Measurements from ENCODE around the gene C1QL4.
A peak's percentile ranks its signal among the peaks of the same experiment; 100 is the strongest.
"Not testable (repeated sequence)": the region's sequence is repeated elsewhere in the genome, so short reads cannot be mapped to it uniquely, and the experiment has no call there.

The C1QL4 gene

DNA sequence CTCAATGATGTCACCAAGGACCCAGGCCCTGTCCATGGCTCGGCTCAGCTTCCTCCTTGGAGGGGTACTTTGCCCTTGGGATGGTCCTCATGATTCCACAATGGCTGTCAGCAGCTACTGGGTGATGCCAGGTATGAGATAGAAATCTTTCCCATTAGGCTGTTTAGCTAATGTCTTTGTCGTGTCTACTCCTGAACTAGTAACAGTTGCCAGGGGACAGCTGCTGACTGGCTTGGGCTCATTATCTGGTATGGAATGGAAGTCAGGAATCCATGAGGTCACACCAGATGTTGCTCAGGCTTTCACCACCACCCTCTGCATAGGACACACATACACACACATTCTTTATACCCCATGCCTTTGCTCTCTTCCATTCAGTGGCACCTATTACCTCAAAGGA lies 32.8 kb downstream of the C1QL4 start:
- DNase-seq (ENCODE audit: low read depth in 2 of 2) = no peak

DNA sequence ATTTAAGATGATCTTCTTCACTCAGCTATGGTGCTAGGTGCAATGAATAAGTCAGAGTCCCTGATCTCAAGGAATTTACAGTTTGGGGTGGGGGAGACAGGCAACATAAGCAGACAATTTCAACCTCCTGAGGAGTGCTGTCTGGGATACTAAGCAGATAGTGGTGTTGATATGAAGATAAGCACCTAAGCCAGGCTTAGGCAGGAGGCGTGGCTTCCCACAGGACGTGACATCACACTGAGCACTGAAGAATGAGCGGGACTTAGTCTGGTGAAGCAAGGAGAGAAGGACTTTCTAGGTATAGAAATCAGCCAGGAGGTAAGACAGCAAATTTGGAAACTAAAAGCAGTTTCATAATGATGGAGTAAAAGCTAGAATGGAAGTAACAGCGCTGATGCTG lies 35.2 kb downstream of the C1QL4 start:
- no peak for DNase-seq (ENCODE audit: low read depth in 2 of 2)

DNA sequence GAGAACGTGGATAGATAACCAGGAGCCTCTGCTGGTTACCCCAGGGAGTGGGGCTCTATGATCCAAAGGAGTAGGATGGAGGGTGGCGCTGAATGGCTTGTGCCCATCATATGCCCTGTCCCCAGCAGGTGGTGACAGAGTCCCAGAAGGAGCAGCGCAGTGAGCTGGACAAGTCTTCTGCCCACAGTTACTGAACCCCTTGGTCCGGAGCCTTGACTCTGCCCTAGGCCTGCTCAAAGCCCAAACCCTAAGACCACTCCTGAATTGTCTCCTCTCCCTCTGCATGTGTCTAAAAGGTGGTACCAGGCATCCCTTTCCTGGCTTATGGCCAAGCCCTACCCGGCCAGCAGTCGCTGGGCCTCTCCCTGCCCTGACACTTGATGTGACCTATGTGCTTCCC lies 38.8 kb downstream of the C1QL4 start:
- DNase-seq (ENCODE audit: low read depth in 2 of 2) = no peak

DNA sequence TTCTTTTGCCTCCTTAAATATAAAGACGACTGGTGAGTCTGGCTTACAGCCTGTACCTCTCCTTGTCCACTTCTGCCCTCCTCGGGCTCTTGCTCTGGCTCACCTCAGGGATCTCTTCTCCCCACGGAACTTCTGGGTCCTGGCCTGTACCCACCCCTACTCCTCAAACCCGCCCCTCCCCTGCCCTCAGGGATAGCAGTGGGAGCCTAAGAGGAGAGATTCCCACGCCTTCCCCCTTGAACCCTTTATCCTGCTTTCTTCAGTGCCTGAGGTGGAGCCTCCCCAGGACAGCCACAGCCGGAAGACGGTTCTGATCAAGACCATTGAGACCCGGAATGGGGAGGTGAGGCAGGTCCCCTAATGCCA lies 39.3 kb downstream of the C1QL4 start:
- DNase-seq (ENCODE audit: low read depth in 2 of 2) = no peak

DNA sequence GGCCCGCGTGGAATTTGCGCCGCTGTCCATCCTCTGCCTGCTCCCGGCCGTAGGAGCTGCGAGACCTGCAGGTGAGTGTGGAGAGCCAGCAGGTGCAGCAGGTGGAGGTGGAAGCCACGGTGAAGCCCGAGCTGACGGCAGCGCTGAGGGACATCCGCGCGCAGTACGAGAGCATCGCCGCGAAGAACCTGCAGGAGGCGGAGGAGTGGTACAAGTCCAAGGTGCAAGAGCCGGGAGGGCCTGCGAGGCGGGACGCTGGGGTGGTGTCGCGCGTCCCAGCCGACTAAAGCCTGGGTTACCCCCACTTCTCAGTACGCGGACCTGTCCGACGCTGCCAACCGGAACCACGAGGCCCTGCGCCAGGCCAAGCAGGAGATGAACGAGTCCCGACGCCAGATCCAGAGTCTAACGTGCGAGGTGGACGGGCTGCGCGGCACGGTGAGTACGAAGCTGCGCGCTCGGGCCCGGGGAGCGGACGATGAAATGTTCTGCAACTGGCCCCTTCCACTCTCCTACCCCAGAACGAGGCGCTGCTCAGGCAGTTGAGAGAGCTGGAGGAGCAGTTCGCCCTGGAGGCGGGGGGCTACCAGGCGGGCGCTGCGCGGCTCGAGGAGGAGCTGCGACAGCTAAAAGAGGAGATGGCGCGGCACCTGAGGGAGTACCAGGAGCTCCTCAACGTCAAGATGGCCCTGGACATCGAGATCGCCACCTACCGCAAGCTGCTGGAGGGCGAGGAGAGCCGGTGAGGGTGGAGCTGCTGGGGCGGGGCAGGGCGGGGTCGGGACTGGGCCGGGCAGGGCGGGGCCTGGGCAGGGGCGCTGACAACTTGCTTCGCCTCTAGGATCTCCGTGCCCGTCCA lies 39.9 kb downstream of the C1QL4 start:
- DNase-seq (ENCODE audit: low read depth in 2 of 2) = peak in 1 of 2 donors; percentile 38

DNA sequence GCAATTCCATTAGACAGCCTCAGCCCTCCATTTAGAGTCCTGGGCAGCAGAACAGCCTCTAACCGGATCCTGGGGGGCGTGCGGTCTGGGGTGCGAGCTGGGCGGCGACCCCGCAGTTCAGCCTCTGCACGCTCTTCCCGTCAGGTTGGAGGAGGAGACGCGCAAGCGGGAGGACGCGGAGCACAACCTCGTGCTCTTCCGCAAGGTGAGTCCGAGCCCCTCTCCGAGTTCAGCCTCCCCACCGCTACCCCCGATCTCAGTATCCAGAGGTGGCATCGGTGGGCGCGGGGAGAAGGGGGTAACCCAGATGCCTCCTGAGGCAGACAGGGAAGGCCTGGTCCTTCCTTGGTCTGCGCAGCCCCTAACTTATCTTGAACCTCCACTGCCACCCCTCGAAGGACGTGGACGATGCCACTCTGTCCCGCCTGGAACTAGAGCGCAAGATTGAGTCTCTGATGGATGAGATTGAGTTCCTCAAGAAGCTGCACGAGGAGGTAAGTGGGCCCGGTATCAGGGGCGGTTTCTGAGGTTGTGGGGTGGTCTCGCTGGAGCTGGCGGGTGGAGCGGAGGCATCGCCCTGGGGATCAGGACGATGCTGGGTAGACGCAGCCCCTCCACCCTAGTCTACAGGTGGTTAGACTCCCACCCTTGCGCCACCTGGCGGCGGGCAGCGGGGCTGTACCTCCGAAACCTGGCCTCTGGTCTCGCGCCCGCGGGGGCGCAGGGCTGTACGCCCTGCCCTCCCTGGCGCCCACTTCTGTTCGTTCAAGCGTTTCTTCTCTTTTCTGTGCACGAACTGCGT lies 40.8 kb downstream of the C1QL4 start:
- DNase-seq (ENCODE audit: low read depth in 2 of 2) = peak; percentile 39 to 57

DNA sequence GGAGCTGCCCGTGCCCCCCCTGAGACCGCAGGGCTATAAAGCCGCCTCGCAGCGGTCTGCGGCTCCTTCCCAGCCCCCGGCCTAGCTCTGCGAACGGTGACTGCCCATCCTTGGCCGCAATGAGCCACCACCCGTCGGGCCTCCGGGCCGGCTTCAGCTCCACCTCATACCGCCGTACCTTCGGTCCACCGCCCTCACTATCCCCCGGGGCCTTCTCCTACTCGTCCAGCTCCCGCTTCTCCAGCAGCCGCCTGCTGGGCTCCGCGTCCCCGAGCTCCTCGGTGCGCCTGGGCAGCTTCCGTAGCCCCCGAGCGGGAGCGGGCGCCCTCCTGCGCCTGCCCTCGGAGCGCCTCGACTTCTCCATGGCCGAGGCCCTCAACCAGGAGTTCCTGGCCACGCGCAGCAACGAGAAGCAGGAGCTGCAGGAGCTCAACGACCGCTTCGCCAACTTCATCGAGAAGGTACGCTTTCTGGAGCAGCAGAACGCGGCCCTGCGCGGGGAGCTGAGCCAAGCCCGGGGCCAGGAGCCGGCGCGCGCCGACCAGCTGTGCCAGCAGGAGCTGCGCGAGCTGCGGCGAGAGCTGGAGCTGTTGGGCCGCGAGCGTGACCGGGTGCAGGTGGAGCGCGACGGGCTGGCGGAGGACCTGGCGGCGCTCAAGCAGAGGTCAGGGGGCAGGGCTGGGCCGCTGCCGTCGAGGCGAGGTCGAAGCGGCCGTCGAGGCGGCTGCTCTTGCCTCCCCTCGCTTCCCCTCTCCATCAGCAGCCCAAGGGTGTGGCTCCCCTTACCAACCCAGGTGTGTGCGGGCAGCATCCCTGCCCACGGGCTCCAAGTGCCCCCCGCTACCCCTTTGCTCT lies 41.7 kb downstream of the C1QL4 start, which contains the start of gene PRPH:
Gene PRPH, plus strand, starts transcription at position 66 of the 855 bp plus-strand sequence. Its CDS starts 54 bp downstream, at position 120.
- DNase-seq (ENCODE audit: low read depth in 2 of 2) = no peak

DNA sequence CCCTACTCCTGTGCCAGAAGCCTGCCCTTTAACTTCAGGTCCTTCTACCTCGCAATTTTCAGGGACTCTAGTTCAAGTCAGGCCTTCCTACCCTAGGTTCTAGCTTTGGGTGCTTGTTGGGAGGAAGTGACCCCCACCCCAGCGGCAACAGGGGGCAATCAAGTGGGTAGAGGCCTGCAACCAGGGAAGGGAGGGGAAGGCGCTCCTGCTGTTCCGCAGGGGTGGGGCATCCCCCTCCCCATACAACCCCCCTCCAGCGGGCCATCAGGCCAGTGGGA lies 42.2 kb downstream of the C1QL4 start:
- no peak for DNase-seq (ENCODE audit: low read depth in 2 of 2)

DNA sequence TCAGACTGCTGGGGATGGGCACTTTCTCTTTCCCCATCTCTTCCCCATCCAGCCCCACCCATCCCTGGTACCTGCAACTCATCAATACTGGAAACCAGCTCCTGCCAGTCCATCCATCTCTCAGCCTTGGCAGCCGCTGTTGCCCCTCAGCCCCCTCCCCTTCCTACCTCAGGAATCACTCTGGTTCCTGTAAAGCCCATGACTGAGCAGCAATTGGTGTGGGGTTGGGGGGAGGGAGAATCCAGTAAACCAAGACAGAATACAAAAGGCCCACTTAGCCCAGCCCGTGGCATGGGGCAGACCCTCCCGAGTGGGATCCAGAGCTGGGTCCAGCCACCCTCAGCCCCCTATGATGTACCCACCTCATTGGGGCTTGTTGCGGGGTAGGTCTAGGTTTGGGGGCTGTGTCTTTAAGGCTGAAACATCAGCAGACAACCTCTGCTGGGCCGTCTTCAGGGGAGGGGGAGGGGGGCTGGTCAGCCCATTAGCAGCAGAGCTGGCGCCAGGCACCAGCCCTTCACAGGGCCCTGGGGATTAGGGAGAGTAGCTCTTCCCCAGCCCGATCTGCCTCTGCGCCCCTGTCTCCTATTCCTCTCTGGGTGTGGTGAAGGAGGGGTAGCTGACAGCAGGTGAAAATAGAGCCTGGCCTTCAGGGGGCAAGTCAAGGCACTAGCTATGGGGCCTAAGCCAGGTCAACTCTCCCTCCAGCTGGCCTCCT lies 42.7 kb downstream of the C1QL4 start:
- DNase-seq (ENCODE audit: low read depth in 2 of 2) = no peak

DNA sequence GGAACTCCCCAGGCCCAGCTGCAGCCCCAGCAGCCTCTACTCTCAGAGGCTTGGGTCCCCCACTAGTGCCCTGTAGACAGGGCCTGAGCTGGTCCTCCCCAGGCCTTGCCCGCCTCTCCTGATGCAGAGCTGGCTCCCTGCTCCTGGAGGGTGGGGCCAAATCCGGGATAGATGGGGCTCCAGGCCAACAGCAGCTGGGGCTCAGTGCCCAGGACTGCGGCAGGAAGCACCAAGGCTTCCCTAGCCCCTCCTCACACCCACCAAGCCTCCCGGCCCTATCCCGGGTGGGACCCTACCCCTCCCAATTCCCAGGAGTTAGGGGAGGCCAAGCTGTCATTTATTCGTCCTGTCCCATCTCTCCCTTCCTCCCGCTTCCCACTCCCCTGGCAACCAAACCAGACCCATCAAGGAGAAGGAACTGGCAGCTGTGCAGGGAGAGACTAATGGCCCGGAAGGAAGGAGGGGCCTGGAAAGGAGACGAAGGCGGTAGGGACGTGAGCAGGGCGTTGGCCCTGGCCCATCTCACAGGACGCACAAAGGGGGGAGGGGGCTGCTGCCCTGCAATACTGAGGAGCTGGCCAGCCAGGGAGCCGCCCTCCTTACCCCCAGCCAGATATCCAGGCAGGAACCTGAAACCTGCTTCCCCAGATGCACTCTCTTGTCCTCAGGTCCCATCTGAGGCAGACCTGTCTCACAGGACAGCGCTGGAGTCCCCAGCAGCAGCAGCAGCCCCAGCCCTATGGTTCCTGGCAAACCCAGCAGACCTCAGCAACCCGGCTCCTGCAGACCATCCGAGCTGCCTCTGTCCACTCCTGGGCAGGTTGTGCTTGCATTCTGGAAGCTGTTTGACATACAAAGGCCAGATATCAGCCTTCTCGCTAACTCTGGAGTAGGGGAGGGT lies 43.7 kb downstream of the C1QL4 start:
- DNase-seq (ENCODE audit: low read depth in 2 of 2) = no peak

DNA sequence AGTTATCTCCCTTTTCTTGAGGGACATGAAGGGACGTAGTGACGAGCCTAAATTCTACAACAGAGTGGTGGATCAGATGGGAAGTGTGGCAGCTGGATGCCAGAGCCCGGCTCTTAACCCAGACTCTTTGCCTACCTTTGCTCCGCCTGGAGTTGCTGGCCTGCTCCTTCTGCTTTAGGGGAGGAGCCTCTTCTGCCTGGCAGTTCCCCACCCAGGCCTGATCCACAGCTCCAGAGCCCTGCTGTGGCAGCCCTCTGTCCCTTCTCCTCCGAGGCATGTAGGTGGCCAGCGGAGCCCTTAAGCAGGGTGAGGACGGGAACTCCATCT lies 44.3 kb downstream of the C1QL4 start:
- DNase-seq (ENCODE audit: low read depth in 2 of 2) = no peak

DNA sequence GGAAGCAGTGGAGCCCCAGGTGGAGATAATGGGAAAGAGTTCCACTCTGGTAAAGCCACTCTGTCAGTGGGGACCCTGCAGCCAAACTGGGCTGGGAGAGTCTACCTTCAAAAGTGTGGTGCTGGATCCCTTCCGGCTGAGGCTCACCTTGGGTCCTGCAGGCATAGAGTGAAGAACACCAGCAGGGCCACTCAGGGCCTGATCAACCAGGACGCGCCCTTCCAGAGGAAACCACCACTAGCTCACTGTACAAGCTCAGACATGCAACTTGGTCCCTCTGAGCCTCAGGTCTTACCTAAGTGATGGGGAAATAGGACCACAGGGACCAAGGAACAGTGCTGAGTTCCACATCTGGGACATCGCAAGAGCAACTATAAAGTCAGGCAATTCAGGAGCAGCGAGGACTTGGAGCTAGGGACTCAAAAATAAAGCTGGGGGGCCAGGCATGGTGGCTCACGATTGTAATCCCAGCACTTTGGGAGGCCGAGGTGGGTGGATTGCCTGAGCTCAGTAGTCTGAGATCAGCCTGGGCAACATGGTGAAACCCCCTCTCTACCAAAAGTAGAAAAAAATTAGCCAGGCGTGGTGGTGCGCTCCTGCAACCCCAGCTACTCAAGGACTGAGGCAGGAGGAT lies 47.9 kb downstream of the C1QL4 start:
- no peak for DNase-seq (ENCODE audit: low read depth in 2 of 2)

DNA sequence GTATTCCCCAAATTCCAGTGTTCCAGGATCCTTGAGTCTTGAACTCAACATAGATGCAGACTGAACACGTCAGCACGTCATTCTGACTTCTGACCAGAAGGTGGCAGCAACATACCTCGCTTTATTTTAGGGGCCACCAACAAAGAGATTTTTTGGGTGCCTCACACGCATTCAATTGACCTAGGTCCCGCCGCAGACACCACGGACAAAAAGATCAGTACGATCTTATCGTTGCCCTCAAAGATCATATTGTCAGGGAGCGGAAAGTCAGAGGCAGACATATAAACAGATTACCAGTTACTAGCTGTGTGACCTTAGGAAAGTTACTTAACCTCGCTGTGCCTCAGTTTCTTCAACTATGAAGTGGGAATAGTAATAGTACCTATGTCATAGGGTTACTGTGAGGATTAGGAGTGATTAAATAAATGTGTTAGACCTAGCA lies 48.6 kb downstream of the C1QL4 start:
- DNase-seq (ENCODE audit: low read depth in 2 of 2) = peak; percentile 59 to 61

DNA sequence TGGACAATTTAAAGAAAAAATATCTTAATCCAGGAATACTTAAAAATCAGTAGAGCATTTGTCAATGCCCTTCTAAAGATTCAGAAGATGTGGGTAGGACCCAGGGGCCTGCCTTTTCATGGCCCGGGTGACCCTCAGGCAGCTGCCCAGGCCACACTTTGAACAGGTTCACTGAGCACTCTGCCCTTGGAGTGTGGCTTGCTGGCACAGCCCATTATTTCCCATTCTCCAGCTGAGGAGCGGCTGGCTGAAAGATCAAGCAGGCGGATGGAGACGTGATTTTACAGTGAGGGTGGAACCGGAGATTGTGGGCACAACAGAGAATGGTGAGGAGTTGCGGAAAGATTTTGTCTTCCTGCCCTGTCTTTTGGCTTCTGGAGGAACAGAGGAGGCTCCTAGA lies 49.1 kb downstream of the C1QL4 start:
- no peak for DNase-seq (ENCODE audit: low read depth in 2 of 2)

DNA sequence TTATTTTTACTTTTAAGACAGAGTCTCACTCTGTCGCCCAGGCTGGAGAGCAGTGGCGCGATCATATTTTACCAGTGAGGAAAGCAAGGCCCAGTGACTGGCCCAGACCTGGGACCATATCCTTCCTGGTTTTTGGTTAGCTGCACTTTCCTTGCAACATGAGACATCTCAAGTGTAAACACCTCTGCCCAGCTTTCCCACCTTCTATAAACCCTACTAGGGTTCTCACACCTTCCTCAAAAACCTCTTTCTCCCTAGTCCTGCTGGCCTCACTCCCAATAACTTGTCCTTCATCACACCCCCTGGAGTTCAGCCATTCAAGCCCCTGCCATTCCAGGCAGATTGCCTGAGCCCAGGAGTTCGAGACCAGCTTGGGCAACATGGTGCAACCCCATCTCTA lies 52.3 kb downstream of the C1QL4 start:
- no peak for DNase-seq (ENCODE audit: low read depth in 2 of 2)

DNA sequence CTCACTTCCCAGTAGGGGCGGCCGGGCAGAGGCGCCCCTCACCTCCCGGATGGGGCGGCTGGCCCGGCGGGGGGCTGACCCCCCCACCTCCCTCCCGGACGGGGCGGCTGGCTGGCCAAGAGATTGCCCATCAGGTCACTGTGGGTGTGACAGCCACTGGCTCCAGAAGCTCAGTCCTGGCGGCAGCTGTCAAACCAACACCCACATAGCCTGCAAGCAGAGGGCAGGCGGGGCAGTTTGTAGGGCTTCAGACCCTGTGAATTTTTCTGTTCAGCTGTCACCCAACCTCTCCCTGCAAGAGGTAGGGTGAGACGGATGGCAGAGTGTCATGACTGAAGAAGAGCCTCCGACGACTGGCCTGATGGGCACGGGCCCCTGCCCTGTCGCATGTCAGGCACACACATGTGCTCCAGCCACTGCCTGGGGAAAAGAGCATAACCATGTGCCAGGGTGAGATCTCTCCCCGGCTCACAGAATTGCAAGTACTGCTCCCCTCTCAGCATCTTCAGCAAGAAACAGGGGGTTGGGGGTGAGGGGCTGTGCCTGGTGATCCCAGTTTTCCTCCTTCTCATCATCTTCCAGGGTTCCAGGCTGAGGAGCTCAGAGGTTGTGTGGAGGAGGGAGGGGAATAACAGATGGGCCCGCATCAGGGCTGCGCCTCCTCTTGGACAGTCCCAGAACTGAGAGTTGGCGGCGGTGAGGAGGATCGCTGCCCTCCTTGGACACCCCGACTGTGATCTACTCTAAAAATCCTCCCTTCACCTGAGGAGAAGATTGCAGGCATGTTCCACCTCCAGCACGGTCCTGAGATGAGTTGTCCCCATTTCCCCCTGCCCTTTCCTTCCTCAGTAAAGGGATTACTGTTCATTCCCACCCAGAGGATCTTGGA lies 53.2 kb downstream of the C1QL4 start:
- no peak for DNase-seq (ENCODE audit: low read depth in 2 of 2)

DNA sequence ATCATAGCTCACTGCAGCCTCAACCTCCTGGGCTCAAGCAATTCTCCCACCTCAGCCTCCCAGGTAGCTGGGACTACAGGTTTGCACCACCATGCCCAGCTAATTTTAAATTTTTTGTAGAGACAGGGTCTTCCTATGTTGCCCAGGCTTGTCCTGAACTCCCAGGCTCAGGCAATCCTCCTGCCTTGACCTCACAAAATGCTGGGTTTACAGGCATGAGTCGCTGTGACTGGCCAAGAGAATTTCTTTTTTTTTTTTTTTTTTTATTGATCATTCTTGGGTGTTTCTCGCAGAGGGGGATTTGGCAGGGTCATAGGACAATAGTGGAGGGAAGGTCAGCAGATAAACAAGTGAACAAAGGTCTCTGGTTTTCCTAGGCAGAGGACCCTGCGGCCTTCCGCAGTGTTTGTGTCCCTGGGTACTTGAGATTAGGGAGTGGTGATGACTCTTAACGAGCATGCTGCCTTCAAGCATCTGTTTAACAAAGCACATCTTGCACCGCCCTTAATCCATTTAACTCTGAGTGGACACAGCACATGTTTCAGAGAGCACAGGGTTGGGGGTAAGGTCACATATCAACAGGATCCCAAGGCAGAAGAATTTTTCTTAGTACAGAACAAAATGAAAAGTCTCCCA lies 54.1 kb downstream of the C1QL4 start:
- DNase-seq (ENCODE audit: low read depth in 2 of 2) = not testable (repeated sequence)
